Neural crest cell (in vitro differentiated cells): ENCODE data around the gene CCL1. TPM values are rescaled to one million over a fixed set of nuclear protein-coding genes. Genes with fewer than 3 reads are reported as not detected.

Experiments
- DNase-seq: peaks from one replicate; pipeline ENCODE4 v3.0.0; 2021; ENCODE audit warnings: low read depth, mixed read lengths, low spot score
- H3K27ac Mint-ChIP-seq: one replicate; pipeline ENCODE4 v1.8.0; 2021; ENCODE audit warnings: mild to moderate bottlenecking, mixed read lengths; ENCODE audit not compliant: unreplicated experiment
- H3K27me3 Mint-ChIP-seq: 2 replicates; pipeline ENCODE4 v1.8.0; 2021; ENCODE audit warnings: low read depth, mild to moderate bottlenecking, mixed read lengths
- H3K36me3 Mint-ChIP-seq: 2 replicates; pipeline ENCODE4 v1.8.0; 2021; ENCODE audit warnings: low read depth, mild to moderate bottlenecking, mixed read lengths
- H3K4me1 Mint-ChIP-seq: 2 replicates; pipeline ENCODE4 v1.8.0; 2021; ENCODE audit warnings: mixed read lengths
- H3K4me3 Mint-ChIP-seq: one replicate; pipeline ENCODE4 v1.8.0; 2021; ENCODE audit warnings: mild to moderate bottlenecking, mixed read lengths
- H3K9me3 Mint-ChIP-seq: 2 replicates; pipeline ENCODE4 v1.8.0; 2021; ENCODE audit warnings: mixed read lengths
- CTCF ChIP-seq: fragments of 200-600 bp; sonication (generic); conservative IDR thresholded peaks from 2 replicates; pipeline ENCODE4 v1.5.0; 2021; ENCODE audit warnings: antibody characterized with exemption, mild to moderate bottlenecking
- total RNA-seq: library from RNA; stranded (reverse); gene quantifications from 2 replicates; pipeline ENCODE4 v1.2.1, GENCODE V29; 2021

The CCL1 gene
- total RNA-seq, 1 donor from 2014 or later, result not detected

GRCh38 chr17:34360601-34361270 is 2.3 kb downstream of the CCL1 start:
- Mint-ChIP-seq H3K27me3 (peaks cover 44% of the 10 kb centered on the region), H3K4me1 (no peaks in the 10 kb centered on the region), H3K9me3 (no peaks in the 10 kb centered on the region), H3K36me3 (no peaks in the 10 kb centered on the region), H3K27ac (no peak overlapping the region), H3K4me3 (no peak overlapping the region)
- no peak for DNase-seq
- no peak for TF ChIP-seq CTCF

GRCh38 chr17:34358631-34359030 is 4.4 kb downstream of the CCL1 start:
- no peak for TF ChIP-seq CTCF

GRCh38 chr17:34357398-34357797 is 5.6 kb downstream of the CCL1 start:
- Mint-ChIP-seq H3K4me3 (no peak overlapping the region), H3K27ac (no peak overlapping the region), H3K9me3 (peaks cover 3% of the 10 kb centered on the region), H3K36me3 (peaks cover 2% of the 10 kb centered on the region), H3K4me1 (no peaks in the 10 kb centered on the region), H3K27me3 (peaks cover 41% of the 10 kb centered on the region)
- no peak for DNase-seq
- TF ChIP-seq CTCF, result no peak

More at GRCh38 chr17:34358631-34359030, 4.4 kb downstream of the CCL1 start:
- H3K4me1 Mint-ChIP-seq, result no peaks in the 10 kb centered on the region
- no peak overlapping the region for H3K4me3 Mint-ChIP-seq
- peaks cover 2% of the 10 kb centered on the region for H3K36me3 Mint-ChIP-seq
- peak overlapping the region; percentile 62 for H3K27ac Mint-ChIP-seq
- H3K27me3 Mint-ChIP-seq, result peaks cover 42% of the 10 kb centered on the region
- peaks cover 3% of the 10 kb centered on the region for H3K9me3 Mint-ChIP-seq
- no peak for DNase-seq

- Mint-ChIP-seq H3K9me3 (peaks cover 3% of the 10 kb centered on the region), H3K4me1 (no peaks in the 10 kb centered on the region), H3K4me3 (no peak within 1 kb of the TSS), H3K36me3 (peaks cover 2% of the 10 kb centered on the region), H3K27me3 (peaks cover 43% of the 10 kb centered on the region), H3K27ac (no peak within 1 kb of the TSS)
- no peak for TF ChIP-seq CTCF
- DNase-seq, result no peak
Measured at GRCh38 chr17:34356194-34356593, 6.8 kb downstream of the CCL1 start, which contains the start of gene CCL13. Gene CCL13, plus strand, starts transcription at chr17:34356480. Its CDS starts 47 bp downstream, at chr17:34356527.

GRCh38 chr17:34354637-34355036 is 8.4 kb downstream of the CCL1 start:
- Mint-ChIP-seq H3K27ac (no peak overlapping the region), H3K4me3 (no peak overlapping the region), H3K27me3 (peaks cover 46% of the 10 kb centered on the region), H3K36me3 (peaks cover 2% of the 10 kb centered on the region), H3K9me3 (peaks cover 3% of the 10 kb centered on the region), H3K4me1 (no peaks in the 10 kb centered on the region)
- TF ChIP-seq CTCF, result no peak
- DNase-seq, result no peak
